NCI-H2196 (cell line): ENCODE results near the gene AJUBA.
"Not testable (repeated sequence)": the region's sequence is repeated elsewhere in the genome, so short reads cannot be mapped to it uniquely, and the experiment has no call there.

Experiments used
- DNase-seq: peaks from one replicate; lab custom pipeline; 2025; ENCODE audit not compliant: unreplicated experiment; lab: John Stamatoyannopoulos, UW

Gene AJUBA

DNA sequence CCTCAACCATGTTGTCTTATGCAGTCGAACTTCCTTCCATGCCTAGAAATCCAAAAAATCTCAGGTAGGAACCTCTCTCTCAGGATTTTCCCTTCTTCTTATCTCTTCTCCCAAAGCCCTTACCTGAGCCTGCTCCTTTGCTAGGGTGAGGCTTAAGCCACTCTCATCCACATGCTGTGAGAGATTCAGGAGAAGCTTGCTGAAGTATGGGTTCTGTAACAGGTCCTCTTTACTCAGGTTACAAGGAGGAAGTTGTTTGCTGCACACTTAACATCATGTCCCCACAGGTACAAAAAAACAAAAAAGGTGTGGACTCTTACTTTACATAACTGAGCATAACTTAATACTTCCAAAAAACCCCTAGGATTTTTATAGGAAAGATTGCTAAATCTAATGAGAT, 29.9 kb downstream of the AJUBA start:
- no peak for DNase-seq

DNA sequence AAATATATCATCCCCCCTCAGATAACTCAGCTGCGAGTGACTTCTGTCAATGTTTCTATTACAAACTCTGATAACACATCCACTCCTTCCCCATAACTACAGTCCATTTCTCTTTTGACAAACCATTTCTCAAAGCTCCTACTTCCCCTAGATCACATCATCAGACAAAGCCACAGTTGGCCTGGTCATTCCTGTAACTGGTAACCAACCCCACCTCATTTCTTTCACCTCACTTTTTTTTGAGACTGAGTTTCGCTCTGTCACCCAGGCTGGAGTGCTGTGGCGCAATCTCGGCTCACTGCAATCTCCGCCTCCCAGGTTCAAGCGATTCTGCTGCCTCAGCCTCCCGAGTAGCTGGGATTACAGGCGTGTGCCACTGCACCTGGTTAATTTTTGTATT, 30.6 kb downstream of the AJUBA start:
- DNase-seq = not testable (repeated sequence)

DNA sequence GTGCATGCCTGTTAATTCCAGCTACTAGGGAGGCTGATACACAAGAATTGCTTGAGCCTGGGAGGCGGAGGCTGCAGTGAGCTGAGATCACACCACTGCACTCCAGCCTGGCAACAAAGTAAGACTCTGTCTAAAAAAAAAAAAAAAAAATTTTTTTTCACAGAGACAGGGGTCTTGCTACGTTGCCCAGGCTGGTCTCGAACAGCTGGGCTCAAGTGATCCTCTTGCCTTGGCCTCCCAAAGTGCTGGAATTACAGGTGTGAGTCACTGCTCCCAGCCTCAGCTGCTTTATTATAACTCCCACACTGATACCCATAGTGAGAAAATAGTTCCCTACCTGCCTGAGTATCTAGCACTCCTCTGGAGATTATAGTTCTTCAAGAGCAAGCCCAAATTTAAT, 36.7 kb downstream of the AJUBA start:
- no peak for DNase-seq

DNA sequence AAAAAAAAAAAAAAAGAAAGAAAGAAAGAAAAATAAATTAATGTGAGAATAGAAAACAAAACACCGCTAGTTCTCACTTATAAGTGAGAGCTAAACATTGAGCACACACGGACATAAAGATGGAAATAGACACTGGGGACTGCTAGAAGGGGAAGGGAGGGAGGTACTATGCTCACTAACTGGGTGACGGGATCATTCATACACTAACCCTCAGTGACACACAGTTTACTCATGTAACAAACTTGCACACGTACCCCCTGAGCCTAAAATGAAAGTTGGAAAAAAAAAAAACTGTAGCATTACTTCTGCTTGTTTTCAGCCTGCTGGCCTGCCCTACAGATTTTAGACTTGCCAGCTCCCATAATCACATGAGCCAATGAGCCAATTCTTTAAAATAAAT, 42.7 kb downstream of the AJUBA start:
- DNase-seq = no peak

DNA sequence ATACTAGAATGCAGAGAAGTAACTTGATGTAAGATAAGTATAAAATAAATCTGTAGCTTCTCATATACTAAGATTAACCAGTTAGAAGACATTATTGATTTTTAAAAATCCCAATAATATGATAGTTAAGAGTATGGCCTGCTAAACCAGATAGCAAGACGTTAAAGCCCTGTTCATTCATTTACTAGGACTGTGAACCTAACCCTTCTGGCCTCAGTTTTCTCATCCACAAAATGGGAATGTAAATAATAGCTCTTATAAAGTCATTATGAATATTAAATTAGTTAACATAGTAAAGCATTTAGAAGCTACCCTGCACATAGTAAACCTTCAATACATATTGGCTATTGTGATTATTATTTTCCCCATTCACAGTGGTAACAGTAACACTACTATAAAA, 47.2 kb downstream of the AJUBA start:
- DNase-seq = no peak

DNA sequence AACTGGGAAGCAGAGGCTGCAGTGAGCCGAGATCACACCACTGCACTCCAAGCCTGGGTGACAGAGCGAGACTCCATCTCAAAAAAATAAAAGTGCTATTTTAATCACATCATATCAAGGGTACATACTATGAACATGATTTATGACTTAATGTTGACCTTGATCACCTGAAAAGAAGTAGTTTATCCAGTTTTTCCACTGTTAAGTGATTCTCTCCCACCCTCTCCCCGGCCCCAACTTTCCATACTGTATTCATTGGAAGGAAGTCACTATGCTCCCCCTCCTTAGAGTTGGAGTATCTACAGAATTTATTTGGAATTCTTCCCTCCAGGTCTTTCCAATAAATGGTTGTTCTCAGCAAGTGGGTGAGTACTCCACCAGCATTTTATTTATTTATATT, 50.2 kb downstream of the AJUBA start:
- no peak for DNase-seq

DNA sequence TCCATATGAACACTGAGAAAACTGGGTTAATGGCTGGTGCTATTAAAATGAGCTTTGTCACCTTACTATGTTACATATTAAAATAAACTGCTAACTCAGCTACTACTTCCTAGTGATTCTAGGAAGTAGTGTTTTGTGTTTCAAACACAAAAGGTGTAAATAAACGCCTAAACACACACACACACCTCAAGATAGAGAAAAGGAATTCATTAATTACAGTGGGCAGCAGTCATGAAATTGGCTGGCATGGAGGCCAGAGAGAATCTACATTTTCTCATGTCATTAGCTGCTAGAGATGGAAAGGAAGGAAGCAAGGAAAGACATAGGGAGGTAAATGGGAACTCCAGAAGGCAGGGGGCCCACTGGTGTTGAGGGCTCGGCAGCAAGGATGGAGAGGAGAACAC, 52.4 kb downstream of the AJUBA start:
- no peak for DNase-seq

DNA sequence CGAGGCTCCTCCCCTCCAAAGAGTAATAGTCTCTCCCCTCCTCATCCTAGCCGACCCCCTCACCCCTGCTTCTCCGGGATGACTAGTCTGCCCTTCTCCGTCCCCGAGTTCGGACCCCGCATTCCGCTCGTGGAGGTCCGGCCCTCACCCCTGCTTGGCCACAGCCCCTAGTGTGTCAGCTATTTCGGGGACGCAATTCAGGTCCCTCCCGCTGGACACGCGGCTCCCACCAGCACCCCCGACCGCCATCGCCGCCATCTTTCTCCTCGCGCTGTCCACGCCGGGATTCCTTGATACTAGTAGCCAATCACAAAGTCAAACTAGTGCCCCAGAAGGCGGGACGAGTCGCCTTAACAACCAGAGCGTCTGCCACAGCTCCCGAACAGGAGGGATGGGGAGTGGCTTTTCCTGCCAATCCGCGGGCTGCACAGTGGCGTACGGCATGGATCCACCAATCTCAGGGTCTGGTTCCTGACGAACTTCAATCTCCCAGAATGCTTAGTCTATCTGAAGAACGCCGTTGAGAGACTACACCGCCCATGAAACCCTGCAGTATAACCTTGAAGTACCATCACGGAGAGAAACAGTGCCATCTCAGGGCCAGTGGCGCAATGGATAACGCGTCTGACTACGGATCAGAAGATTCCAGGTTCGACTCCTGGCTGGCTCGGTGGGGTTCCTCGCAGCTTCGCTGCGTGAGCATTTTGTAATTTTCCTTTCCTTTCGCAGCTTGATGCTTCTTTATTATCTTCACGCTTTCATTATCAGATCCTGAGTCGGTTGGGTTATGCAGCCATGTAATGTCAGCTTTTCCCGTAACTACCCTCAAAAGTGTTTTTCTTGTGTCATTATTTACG, 53.0 kb downstream of the AJUBA start, which contains the start of gene PRMT5:
TSS of gene PRMT5 (minus strand) at position 273 of the 857 bp plus-strand sequence. CDS start at position 258, 15 bp downstream.
- peak; percentile 98 for DNase-seq

DNA sequence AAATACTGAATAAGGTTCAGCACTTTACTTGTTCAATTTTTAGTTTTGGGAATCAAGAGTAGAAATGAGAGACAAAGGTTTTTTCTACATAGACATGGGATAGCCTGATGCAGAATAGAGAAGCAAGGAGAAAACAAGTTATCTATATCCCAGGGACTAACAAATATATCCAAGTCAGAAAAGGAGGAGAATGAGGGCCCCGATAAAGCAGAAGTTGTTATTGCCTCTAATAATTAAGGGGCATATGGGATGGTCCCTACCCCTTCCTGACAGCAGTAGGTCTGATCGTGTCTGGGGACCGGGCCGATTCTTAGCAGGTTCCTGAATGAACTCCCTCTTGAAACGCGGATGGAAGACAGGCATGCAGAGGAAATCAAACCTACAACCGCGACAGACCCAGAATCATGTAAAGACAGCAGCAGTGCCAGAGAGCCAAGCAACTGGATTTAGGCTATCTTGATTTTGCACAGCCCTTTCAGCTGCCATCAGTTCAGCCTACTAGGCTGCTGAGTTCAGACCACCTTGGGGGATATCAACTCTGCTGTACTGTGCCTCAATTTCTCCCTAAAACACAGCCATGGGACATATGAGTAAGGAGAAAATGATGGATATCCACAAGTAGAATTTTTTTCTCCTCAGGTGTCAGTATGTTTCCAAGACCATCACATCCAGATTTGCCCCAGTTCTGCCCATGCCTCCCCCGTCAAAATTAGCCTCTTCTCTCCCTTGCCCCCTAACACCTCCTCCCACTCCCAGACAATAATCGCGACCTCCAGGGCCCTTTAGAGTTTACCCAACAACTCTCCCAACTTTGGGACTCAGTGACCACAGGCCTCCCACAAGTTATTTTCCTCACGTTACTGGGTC, 53.9 kb downstream of the AJUBA start:
- DNase-seq = no peak

DNA sequence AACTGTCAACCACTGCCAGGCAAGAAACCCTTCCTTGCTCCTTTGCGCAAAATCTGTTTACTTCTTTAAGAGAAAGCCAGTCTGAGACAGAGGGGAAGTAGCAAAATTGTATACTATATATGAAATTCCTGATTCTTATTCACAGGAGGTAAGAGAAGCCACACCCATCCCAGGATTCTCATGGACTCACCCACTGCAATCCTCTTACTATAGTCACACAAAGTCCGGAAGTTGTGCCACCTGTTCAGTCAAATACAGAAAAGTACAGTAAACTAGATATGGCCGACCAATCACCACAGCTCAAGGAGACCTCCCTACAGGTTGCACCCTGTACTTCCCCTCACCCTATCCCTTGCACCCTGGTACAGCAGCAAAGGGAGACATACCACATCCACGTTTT, 56.0 kb downstream of the AJUBA start:
- no peak for DNase-seq

DNA sequence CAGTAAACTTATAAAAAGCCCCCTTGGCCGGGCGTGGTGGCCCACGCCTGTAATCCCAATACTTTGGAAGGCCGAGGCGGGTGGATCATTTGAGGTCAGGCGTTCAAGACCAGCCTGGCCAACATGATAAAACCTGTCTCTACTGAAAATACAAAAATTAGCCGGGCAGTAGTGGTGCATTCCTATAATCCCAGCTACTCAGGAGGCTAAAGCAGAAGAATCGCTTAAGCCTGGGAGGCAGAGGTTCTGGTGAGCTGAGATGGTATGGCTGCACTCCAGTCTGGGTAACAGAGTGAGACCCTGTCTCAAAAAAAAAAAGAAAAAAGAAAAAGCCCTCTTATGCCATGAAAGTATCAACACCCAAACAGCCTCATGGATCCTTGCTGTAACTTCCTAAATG, 56.8 kb downstream of the AJUBA start:
- DNase-seq = no peak

DNA sequence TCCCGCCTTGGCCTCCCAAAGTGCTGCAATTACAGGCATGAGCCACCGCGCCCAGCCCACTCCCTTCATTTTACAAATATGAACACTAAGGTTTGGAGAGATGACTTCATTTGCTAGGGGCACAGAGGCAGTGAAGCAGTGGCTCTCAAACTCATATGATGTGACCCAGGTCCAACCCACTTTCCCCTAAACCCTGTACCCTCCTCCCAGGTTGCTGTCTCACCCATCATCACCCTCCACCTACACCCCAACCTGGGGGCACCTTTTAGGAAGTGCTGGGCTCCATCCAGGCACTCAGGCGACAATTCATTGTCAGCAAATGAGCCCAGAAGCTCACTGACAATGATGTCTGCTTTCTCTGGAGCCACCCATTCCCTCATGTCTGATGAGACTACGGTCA, 58.6 kb downstream of the AJUBA start:
- DNase-seq = no peak

DNA sequence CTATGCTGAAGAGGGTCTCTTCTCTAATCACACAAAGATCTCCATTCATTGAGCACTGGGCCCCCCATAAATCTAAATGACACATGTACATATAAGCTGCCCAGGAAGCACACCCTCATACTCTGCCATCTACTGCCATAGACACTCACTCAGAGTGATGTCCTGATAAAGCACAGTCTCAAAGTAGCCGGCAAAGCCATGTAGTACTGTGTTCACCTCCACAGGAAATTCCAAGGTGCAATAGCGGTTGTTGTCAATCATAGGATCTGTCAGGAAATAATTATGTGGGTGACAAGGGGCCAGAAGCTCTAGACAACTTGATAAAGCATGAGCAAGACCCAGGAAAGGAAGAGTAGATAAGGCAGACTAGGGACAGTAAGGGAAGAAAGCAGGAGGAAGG, 60.1 kb downstream of the AJUBA start:
- no peak for DNase-seq
